Dermis blood vessel endothelial cell (primary cell): ENCODE results near the gene USP17L19. TPM values are rescaled to one million over a fixed set of nuclear protein-coding genes. Genes with fewer than 3 reads are reported as not detected.
"Not testable (repeated sequence)": the region's sequence is repeated elsewhere in the genome, so short reads cannot be mapped to it uniquely, and the experiment has no call there.

Source experiments
- DNase-seq: peaks from one replicate; pipeline ENCODE4 v3.0.0; 2010
- total RNA-seq: library from RNA; depleted of rRNA; stranded (reverse); fragments of >200 nt; gene quantifications from 2 replicates; pipeline ENCODE4 v1.2.3, GENCODE V29; 2014

USP17L19 gene, protein sequence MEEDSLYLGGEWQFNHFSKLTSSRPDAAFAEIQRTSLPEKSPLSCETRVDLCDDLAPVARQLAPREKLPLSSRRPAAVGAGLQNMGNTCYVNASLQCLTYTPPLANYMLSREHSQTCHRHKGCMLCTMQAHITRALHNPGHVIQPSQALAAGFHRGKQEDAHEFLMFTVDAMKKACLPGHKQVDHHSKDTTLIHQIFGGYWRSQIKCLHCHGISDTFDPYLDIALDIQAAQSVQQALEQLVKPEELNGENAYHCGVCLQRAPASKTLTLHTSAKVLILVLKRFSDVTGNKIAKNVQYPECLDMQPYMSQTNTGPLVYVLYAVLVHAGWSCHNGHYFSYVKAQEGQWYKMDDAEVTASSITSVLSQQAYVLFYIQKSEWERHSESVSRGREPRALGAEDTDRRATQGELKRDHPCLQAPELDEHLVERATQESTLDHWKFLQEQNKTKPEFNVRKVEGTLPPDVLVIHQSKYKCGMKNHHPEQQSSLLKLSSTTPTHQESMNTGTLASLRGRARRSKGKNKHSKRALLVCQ
- total RNA-seq, result not detected in 2 replicates

DNA sequence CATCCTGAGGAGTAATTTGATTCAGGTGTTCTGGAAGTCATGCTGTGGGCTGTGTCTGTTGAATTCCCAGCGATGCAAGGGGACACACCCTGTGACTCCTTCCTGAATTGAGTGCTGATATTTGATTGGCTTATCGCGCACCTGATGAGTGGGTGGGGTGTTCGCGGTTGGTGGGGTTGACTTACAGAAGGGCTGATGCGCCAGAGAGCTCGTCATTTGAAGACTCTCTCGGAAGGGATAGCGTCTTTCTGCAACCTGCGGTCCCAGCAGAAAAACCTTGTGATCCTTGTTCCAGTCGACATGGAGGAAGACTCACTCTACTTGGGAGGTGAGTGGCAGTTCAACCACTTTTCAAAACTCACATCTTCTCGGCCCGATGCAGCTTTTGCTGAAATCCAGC, at the start of gene USP17L19:
Gene USP17L19, plus strand, starts transcription at position 301 of the 400 bp plus-strand sequence. Its CDS starts 0 bp downstream, at position 301.
- DNase-seq, result not testable (repeated sequence)

DNA sequence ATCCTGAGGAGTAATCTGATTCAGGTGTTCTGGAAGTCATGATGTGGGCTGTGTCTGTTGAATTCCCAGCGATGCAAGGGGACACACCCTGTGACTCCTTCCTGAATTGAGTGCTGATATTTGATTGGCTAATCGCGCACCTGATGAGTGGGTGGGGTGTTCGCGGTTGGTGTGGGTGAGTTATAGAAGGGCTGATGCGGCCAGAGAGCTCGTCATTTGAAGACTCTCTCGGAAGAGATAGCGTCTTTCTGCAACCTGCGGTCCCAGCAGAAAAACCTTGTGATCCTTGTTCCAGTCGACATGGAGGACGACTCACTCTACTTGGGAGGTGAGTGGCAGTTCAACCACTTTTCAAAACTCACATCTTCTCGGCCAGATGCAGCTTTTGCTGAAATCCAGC, 42.8 kb upstream of the USP17L19 start, which contains the start of gene USP17L10:
Gene USP17L10, plus strand, starts transcription at position 301 of the 400 bp plus-strand sequence. Its CDS starts 0 bp downstream, at position 301.
- not testable (repeated sequence) for DNase-seq

DNA sequence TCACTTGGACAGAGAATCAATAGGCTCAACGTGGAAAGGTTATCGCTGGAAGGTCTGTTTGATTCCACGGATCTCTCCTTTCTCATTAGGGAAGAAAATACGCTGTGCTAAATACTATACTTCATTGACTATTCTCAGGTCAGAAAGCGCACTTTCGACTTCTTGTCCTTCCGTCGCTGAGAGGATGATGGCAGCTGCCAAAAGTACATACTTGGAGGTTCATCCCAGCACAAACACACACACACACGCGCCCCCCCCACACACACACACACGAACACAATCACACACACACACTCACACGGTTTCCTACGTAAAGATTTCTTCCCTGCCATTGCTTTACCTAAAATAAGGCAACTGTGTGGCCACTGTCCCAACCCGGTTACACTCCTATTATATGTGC, 38.5 kb upstream of the USP17L19 start:
- not testable (repeated sequence) for DNase-seq

DNA sequence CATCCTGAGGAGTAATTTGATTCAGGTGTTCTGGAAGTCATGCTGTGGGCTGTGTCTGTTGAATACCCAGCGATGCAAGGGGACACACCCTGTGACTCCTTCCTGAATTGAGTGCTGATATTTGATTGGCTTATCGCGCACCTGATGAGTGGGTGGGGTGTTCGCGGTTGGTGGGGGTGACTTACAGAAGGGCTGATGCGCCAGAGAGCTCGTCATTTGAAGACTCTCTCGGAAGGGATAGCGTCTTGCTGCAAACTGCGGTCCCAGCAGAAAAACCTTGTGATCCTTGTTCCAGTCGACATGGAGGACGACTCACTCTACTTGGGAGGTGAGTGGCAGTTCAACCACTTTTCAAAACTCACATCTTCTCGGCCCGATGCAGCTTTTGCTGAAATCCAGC, 38.1 kb upstream of the USP17L19 start, which contains the start of gene USP17L11:
Gene USP17L11, plus strand, starts transcription at position 301 of the 400 bp plus-strand sequence. Its CDS starts 0 bp downstream, at position 301.
- not testable (repeated sequence) for DNase-seq

DNA sequence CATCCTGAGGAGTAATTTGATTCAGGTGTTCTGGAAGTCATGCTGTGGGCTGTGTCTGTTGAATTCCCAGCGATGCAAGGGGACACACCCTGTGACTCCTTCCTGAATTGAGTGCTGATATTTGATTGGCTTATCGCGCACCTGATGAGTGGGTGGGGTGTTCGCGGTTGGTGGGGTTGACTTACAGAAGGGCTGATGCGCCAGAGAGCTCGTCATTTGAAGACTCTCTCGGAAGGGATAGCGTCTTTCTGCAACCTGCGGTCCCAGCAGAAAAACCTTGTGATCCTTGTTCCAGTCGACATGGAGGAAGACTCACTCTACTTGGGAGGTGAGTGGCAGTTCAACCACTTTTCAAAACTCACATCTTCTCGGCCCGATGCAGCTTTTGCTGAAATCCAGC, 33.3 kb upstream of the USP17L19 start, which contains the start of gene USP17L12:
Gene USP17L12, plus strand, starts transcription at position 301 of the 400 bp plus-strand sequence. Its CDS starts 0 bp downstream, at position 301.
- not testable (repeated sequence) for DNase-seq

DNA sequence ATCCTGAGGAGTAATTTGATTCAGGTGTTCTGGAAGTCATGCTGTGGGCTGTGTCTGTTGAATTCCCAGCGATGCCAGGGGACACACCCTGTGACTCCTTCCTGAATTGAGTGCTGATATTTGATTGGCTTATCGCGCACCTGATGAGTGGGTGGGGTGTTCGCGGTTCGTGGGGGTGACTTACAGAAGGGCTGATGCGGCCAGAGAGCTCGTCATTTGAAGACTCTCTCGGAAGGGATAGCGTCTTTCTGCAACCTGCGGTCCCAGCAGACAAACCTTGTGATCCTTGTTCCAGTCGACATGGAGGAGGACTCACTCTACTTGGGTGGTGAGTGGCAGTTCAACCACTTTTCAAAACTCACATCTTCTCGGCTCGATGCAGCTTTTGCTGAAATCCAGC, 28.6 kb upstream of the USP17L19 start, which contains the start of gene USP17L13:
Gene USP17L13, plus strand, starts transcription at position 301 of the 400 bp plus-strand sequence. Its CDS starts 0 bp downstream, at position 301.
- DNase-seq, result not testable (repeated sequence)

DNA sequence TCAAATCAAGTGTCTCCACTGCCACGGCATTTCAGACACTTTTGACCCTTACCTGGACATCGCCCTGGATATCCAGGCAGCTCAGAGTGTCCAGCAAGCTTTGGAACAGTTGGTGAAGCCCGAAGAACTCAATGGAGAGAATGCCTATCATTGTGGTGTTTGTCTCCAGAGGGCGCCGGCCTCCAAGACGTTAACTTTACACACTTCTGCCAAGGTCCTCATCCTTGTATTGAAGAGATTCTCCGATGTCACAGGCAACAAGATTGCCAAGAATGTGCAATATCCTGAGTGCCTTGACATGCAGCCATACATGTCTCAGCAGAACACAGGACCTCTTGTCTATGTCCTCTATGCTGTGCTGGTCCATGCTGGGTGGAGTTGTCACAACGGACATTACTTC, 22.9 kb upstream of the USP17L19 start:
- not testable (repeated sequence) for DNase-seq

DNA sequence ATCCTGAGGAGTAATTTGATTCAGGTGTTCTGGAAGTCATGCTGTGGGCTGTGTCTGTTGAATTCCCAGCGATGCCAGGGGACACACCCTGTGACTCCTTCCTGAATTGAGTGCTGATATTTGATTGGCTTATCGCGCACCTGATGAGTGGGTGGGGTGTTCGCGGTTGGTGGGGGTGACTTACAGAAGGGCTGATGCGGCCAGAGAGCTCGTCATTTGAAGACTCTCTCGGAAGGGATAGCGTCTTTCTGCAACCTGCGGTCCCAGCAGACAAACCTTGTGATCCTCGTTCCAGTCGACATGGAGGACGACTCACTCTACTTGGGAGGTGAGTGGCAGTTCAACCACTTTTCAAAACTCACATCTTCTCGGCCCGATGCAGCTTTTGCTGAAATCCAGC, 19.1 kb upstream of the USP17L19 start, which contains the start of gene USP17L15:
Gene USP17L15, plus strand, starts transcription at position 301 of the 400 bp plus-strand sequence. Its CDS starts 0 bp downstream, at position 301.
- DNase-seq, result not testable (repeated sequence)

DNA sequence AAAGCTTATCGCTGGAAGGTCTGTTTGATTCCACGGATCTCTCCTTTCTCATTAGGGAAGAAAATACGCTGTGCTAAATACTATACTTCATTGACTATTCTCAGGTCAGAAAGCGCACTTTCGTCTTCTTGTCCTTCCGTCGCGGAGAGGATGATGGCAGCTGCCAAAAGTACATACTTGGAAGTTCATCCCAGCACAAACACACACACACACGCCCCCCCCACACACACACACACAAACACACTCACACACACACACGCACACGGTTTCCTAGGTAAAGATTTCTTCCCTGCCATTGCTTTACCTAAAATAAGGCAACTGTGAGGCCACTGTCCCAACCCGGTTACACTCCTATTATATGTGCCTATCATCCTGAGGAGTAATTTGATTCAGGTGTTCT, 14.7 kb upstream of the USP17L19 start:
- peak; percentile 0 for DNase-seq

DNA sequence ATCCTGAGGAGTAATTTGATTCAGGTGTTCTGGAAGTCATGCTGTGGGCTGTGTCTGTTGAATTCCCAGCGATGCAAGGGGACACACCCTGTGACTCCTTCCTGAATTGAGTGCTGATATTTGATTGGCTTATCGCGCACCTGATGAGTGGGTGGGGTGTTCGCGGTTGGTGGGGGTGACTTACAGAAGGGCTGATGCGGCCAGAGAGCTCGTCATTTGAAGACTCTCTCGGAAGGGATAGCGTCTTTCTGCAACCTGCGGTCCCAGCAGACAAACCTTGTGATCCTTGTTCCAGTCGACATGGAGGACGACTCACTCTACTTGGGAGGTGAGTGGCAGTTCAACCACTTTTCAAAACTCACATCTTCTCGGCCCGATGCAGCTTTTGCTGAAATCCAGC, 9.6 kb upstream of the USP17L19 start, which contains the start of gene USP17L17:
Gene USP17L17, plus strand, starts transcription at position 301 of the 400 bp plus-strand sequence. Its CDS starts 0 bp downstream, at position 301.
- DNase-seq, result not testable (repeated sequence)

DNA sequence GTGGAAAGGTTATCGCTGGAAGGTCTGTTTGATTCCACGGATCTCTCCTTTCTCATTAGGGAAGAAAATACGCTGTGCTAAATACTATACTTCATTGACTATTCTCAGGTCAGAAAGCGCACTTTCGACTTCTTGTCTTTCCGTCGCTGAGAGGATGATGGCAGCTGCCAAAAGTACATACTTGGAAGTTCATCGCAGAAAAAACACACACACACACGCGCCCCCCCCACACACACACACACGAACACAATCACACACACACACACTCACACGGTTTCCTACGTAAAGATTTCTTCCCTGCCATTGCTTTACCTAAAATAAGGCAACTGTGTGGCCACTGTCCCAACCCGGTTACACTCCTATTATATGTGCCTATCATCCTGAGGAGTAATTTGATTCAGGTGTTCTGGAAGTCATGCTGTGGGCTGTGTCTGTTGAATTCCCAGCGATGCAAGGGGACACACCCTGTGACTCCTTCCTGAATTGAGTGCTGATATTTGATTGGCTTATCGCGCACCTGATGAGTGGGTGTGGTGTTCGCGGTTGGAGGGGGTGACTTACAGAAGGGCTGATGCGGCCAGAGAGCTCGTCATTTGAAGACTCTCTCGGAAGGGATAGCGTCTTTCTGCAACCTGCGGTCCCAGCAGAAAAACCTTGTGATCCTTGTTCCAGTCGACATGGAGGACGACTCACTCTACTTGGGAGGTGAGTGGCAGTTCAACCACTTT, 5.1 kb upstream of the USP17L19 start, which contains the start of gene USP17L18:
Gene USP17L18, plus strand, starts transcription at position 678 of the 728 bp plus-strand sequence. Its CDS starts 0 bp downstream, at position 678.
- DNase-seq, result peak; percentile 0

DNA sequence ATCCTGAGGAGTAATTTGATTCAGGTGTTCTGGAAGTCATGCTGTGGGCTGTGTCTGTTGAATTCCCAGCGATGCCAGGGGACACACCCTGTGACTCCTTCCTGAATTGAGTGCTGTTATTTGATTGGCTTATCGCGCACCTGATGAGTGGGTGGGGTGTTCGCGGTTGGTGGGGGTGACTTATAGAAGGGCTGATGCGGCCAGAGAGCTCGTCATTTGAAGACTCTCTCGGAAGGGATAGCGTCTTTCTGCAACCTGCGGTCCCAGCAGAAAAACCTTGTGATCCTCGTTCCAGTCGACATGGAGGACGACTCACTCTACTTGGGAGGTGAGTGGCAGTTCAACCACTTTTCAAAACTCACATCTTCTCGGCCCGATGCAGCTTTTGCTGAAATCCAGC, 4.6 kb downstream of the USP17L19 start, which contains the start of gene USP17L20:
Gene USP17L20, plus strand, starts transcription at position 301 of the 400 bp plus-strand sequence. Its CDS starts 0 bp downstream, at position 301.
- not testable (repeated sequence) for DNase-seq

DNA sequence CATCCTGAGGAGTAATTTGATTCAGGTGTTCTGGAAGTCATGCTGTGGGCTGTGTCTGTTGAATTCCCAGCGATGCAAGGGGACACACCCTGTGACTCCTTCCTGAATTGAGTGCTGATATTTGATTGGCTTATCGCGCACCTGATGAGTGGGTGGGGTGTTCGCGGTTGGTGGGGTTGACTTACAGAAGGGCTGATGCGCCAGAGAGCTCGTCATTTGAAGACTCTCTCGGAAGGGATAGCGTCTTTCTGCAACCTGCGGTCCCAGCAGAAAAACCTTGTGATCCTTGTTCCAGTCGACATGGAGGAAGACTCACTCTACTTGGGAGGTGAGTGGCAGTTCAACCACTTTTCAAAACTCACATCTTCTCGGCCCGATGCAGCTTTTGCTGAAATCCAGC, 9.4 kb downstream of the USP17L19 start, which contains the start of gene USP17L21:
Gene USP17L21, plus strand, starts transcription at position 301 of the 400 bp plus-strand sequence. Its CDS starts 0 bp downstream, at position 301.
- not testable (repeated sequence) for DNase-seq

DNA sequence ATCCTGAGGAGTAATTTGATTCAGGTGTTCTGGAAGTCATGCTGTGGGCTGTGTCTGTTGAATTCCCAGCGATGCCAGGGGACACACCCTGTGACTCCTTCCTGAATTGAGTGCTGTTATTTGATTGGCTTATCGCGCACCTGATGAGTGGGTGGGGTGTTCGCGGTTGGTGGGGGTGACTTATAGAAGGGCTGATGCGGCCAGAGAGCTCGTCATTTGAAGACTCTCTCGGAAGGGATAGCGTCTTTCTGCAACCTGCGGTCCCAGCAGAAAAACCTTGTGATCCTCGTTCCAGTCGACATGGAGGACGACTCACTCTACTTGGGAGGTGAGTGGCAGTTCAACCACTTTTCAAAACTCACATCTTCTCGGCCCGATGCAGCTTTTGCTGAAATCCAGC, 14.1 kb downstream of the USP17L19 start, which contains the start of gene USP17L22:
Gene USP17L22, plus strand, starts transcription at position 301 of the 400 bp plus-strand sequence. Its CDS starts 0 bp downstream, at position 301.
- DNase-seq, result not testable (repeated sequence)

DNA sequence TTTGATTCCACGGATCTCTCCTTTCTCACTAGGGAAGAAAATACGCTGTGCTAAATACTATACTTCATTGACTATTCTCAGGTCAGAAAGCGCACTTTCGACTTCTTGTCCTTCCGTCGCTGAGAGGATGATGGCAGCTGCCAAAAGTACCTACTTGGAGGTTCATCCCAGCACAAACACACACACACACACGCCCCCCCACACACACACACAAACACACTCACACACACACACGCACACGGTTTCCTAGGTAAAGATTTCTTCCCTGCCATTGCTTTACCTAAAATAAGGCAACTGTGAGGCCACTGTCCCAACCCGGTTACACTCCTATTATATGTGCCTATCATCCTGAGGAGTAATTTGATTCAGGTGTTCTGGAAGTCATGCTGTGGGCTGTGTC, 18.5 kb downstream of the USP17L19 start:
- not testable (repeated sequence) for DNase-seq

Other genes with a start within 250 kb of the USP17L19 start
- gene FAM90A26, start 83.0 kb upstream of the USP17L19 start, total RNA-seq, result not detected in 2 replicates
- gene USP17L10, start 42.7 kb upstream of the USP17L19 start, total RNA-seq, result not detected in 2 replicates
- gene USP17L11, start 38.0 kb upstream of the USP17L19 start, total RNA-seq, result not detected in 2 replicates
- gene USP17L12, start 33.2 kb upstream of the USP17L19 start, total RNA-seq, result not detected in 2 replicates
- gene USP17L13, start 28.5 kb upstream of the USP17L19 start, total RNA-seq, result not detected in 2 replicates
- not detected in 2 replicates for gene USP17L15, start 19.0 kb upstream of the USP17L19 start, total RNA-seq
- not detected in 2 replicates for gene USP17L17, start 9.5 kb upstream of the USP17L19 start, total RNA-seq
- not detected in 2 replicates for gene USP17L18, start 4.7 kb upstream of the USP17L19 start, total RNA-seq
- not detected in 2 replicates for gene USP17L20, start 4.7 kb downstream of the USP17L19 start, total RNA-seq
- not detected in 2 replicates for gene USP17L21, start 9.5 kb downstream of the USP17L19 start, total RNA-seq
- not detected in 2 replicates for gene USP17L22, start 14.2 kb downstream of the USP17L19 start, total RNA-seq
- gene USP17L24, start 71.8 kb downstream of the USP17L19 start, total RNA-seq, result not detected in 2 replicates
- gene USP17L25, start 76.5 kb downstream of the USP17L19 start, total RNA-seq, result not detected in 2 replicates
- not detected in 2 replicates for gene USP17L26, start 81.3 kb downstream of the USP17L19 start, total RNA-seq
- not detected in 2 replicates for gene USP17L5, start 86.0 kb downstream of the USP17L19 start, total RNA-seq
- gene USP17L27, start 90.8 kb downstream of the USP17L19 start, total RNA-seq, result not detected in 2 replicates
- not detected in 2 replicates for gene USP17L28, start 95.5 kb downstream of the USP17L19 start, total RNA-seq
- not detected in 2 replicates for gene USP17L29, start 100.3 kb downstream of the USP17L19 start, total RNA-seq
- gene USP17L30, start 109.8 kb downstream of the USP17L19 start, total RNA-seq, result not detected in 2 replicates
- not detected in 2 replicates for gene DEFB131A, start 191.0 kb downstream of the USP17L19 start, total RNA-seq